Neural cell (in vitro differentiated cells): ENCODE measurements around the gene METRN.

Experiments used
- EP300 ChIP-seq: fragments of 450-650 bp; conservative IDR thresholded peaks from 2 replicates; pipeline ENCODE4 v1.6.1; 2014; ENCODE audit warnings: antibody characterized with exemption, mild to moderate bottlenecking, moderate library complexity; ENCODE audit not compliant: poor library complexity, severe bottlenecking
- EZH2 ChIP-seq: fragments of 200-600, 300-800 bp; shearing (Covaris generic), sonication (generic); IDR thresholded peaks from 2 replicates; pipeline ENCODE4 v1.6.1; 2014; ENCODE audit warnings: antibody characterized with exemption, low read length, borderline replicate concordance, mild to moderate bottlenecking; ENCODE audit not compliant: insufficient read depth, poor library complexity, severe bottlenecking
- POLR2AphosphoS5 ChIP-seq: IDR thresholded peaks from 2 replicates; pipeline ENCODE4 v1.6.1; 2012
- TF ChIP-seq, protein P1 (sequence below): fragments of 450-650 bp; IDR thresholded peaks from 2 replicates; pipeline ENCODE4 v1.5.1; 2014; ENCODE audit warnings: antibody characterized with exemption, mild to moderate bottlenecking, moderate library complexity; ENCODE audit not compliant: poor library complexity, severe bottlenecking
- TF ChIP-seq, protein P2 (sequence below): IDR thresholded peaks from 2 replicates; pipeline ENCODE4 v1.6.1; 2012; ENCODE audit warnings: borderline replicate concordance

DNA sequence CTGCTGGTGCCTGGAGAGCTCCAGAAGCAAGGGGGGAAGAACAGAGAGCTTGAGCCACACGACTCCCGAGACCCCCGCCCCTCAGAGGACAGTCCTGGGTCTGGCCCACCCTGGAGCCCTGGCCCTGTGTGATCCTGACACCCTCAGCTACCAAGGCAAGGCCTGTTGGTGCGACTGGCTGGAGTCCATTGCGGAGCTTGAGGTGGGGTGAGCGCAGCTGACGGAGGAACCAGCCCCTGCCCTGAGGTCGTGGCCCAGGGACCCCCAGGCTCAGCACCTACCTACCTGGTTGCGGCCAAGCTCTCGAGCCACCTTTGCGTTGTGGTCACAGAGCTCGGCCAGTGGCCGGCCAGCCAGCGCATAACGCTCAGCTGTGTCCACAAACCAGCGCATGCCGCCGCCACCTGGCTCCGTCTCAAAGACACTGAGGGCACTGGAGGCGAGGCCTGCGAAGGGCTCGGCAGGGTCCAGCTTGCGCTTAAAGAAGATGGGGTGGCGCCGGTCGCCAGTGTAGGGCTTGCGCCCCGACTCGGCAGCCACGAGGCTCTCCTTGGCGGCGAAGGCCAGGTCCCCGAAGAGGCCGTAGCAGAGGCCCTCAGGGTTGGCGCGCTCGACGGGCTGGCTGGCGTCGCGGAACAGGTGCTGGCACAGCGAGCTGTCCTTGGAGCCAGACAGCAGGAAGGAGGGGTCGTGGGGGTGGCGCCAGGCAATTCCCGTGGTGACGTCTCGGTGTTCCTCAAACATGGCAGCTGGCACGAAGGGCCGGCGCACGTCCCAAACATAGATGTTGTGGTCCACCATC is 28.3 kb upstream of the METRN start:
- TF ChIP-seq, protein P1, sequence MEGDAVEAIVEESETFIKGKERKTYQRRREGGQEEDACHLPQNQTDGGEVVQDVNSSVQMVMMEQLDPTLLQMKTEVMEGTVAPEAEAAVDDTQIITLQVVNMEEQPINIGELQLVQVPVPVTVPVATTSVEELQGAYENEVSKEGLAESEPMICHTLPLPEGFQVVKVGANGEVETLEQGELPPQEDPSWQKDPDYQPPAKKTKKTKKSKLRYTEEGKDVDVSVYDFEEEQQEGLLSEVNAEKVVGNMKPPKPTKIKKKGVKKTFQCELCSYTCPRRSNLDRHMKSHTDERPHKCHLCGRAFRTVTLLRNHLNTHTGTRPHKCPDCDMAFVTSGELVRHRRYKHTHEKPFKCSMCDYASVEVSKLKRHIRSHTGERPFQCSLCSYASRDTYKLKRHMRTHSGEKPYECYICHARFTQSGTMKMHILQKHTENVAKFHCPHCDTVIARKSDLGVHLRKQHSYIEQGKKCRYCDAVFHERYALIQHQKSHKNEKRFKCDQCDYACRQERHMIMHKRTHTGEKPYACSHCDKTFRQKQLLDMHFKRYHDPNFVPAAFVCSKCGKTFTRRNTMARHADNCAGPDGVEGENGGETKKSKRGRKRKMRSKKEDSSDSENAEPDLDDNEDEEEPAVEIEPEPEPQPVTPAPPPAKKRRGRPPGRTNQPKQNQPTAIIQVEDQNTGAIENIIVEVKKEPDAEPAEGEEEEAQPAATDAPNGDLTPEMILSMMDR, result no peak
- TF ChIP-seq, protein P2, sequence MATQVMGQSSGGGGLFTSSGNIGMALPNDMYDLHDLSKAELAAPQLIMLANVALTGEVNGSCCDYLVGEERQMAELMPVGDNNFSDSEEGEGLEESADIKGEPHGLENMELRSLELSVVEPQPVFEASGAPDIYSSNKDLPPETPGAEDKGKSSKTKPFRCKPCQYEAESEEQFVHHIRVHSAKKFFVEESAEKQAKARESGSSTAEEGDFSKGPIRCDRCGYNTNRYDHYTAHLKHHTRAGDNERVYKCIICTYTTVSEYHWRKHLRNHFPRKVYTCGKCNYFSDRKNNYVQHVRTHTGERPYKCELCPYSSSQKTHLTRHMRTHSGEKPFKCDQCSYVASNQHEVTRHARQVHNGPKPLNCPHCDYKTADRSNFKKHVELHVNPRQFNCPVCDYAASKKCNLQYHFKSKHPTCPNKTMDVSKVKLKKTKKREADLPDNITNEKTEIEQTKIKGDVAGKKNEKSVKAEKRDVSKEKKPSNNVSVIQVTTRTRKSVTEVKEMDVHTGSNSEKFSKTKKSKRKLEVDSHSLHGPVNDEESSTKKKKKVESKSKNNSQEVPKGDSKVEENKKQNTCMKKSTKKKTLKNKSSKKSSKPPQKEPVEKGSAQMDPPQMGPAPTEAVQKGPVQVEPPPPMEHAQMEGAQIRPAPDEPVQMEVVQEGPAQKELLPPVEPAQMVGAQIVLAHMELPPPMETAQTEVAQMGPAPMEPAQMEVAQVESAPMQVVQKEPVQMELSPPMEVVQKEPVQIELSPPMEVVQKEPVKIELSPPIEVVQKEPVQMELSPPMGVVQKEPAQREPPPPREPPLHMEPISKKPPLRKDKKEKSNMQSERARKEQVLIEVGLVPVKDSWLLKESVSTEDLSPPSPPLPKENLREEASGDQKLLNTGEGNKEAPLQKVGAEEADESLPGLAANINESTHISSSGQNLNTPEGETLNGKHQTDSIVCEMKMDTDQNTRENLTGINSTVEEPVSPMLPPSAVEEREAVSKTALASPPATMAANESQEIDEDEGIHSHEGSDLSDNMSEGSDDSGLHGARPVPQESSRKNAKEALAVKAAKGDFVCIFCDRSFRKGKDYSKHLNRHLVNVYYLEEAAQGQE, result no peak
- TF ChIP-seq POLR2AphosphoS5 (no peak), EZH2 (no peak), EP300 (no peak)
